ENCODE data around the gene OPA3. TPM values are rescaled to one million over a fixed set of nuclear protein-coding genes. Genes with fewer than 3 reads are reported as not detected.
"Not testable (repeated sequence)": the region's sequence is repeated elsewhere in the genome, so short reads cannot be mapped to it uniquely, and the experiment has no call there.

OPA3 gene
- total RNA-seq, 1 donor from 2014 or later: 11.5 TPM

GRCh38 chr19:45522010-45522941, 62.3 kb downstream of the OPA3 start:
- DNase-seq (ENCODE audit: low spot score): no peak

- no peak for DNase-seq (ENCODE audit: low spot score)
Measured at GRCh38 chr19:45518469-45518826, 66.2 kb downstream of the OPA3 start.

- no peak for DNase-seq (ENCODE audit: low spot score)
Measured at GRCh38 chr19:45517641-45518468, 66.7 kb downstream of the OPA3 start.

GRCh38 chr19:45517238-45517637, 67.4 kb downstream of the OPA3 start:
- DNase-seq (ENCODE audit: low spot score): no peak

DNA sequence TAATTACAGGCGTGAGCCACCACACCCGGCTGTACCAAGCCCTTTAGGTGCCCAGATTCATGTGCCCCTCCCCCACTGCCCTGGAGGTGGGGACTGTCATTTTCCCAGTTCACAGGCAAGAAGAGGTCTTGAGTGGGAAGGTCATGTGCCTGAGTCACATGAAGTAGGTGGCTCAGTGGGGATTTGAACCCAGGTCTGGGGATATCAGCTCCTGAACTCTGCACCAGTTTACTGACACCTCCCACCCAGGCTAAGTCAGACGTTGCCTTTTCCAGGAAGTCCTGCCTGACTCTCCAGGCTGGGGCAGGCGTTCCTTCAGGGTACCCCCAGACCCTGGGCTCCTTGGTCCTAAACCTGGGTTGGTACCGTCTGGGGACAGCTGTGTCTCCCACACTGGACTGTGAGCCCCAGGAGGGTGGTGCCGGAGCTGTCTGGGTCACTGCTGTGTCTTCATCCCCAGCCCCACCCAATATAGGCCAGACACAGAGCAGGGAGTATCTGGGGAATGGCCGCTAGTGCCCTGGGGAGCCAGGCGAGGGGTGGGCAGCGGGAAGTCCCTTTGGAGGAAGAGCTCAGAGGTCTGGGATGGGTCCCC, 68.7 kb downstream of the OPA3 start:
- DNase-seq (ENCODE audit: low spot score): no peak

GRCh38 chr19:45515081-45515624, 69.4 kb downstream of the OPA3 start:
- no peak for DNase-seq (ENCODE audit: low spot score)

DNA sequence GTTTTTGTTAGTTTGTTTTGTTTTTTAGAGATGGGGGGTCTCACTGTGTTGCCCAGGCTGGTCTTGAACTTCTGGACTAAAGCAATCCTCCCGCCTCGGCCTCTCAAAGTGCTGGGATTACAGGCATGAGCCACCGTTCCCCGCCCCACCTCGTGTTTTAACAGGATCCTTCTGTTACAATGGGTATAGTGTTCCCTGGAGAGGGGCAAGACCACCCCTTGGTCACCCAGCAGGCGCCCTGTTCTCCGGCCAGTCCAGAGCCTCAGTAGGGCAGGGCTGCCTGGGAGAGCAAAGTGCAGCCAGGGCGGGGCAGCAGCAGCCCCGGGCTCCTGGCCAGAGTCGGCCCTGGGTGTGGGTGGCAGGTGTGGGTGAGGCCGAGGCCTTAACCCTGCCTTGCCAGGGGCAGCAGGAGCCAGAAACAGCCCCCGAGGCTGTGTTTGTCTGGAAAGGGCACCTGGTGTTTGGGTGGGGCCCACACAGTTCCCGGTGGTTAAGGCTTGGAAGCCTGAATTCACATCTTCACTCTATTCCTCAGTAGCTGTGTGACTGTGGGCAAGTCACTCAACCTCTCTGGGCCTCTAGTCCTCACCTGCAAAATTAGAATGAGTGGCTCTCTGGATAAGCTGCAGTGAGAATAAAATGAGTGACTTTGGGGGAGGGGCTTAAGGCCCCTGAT, 70.1 kb downstream of the OPA3 start:
- peak; percentile 65 for DNase-seq (ENCODE audit: low spot score)

DNA sequence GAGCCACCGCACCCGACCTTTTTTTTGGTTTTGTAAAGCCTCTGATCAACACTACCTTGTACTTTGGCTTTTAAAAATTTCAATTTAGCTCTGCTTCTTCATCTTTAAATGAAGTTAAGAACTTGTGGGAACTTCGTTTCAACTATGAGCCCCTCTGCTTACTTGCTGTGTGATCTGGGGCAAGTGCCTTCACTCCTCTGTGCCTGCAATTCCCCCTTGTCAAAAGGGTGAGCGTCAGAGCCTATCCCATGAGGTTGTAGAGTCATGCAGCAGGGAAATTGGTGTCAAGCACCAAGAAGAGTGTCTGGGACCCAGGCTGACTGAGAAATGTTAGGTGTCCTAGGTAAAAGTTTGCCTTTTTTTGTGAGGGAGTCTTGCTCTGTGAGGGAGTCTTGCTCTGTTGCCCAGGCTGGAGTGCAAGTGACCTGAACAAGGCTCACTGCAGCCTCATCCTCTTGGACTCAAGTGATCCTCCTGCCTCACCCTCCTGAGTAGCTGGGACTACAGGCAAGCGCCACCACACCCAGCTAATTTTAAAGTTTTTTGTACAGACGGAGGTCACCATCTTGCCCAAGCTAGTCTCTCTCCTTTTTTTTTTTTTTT, 71.6 kb downstream of the OPA3 start:
- DNase-seq (ENCODE audit: low spot score): no peak

- DNase-seq (ENCODE audit: low spot score): no peak
Measured at GRCh38 chr19:45511074-45511473, 73.5 kb downstream of the OPA3 start.

DNA sequence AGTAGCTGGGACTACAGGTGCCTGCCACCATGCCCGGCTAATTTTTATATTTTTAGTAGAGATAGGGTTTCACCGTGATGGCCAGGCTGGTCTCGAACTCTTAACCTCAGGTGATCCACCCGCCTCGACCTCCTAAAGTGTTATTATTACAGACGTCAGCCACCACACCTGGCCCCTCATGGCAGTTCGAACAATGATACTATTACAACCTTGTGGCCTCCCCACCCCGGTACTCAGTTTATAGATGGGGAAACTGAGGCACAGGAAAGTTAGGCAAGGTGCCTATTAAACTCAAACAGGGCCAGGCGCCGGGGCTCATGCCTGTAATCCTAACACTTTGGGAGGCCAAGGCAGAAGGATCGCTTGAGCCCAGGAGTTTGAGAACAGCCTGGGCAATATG, 74.2 kb downstream of the OPA3 start:
- not testable (repeated sequence) for DNase-seq (ENCODE audit: low spot score)

GRCh38 chr19:45509692-45510015, 74.9 kb downstream of the OPA3 start:
- DNase-seq (ENCODE audit: low spot score): no peak

GRCh38 chr19:45508861-45509691, 75.5 kb downstream of the OPA3 start:
- DNase-seq (ENCODE audit: low spot score): peak; percentile 71

- no peak for DNase-seq (ENCODE audit: low spot score)
Measured at GRCh38 chr19:45508417-45508860, 76.2 kb downstream of the OPA3 start.

DNA sequence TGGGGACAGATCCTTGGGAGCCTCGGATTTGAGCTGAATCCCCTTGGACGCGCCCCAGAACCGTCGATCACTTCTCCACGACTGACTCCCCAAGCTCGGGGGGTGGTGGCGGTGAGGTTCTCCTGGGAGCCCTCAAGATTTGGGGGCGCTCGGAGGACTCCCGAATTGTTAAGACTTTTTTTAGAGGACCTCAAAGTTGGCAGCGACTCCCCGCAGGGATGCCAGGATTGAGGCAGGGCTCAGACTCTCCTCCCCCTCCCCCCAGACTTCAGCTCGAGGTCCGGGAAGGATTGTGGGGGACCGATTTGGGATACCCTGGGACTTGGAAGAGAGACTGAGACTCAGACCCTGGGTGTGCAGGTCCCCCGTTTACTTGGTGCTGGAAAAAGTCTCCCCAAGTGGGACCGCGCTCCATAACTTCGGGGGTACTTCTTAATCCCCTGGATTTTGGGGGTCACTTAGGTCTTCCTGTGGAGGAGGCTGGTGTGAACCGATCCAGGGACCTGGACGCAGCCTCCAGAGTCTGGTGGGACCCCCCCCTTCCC, 76.7 kb downstream of the OPA3 start:
- no peak for DNase-seq (ENCODE audit: low spot score)

DNA sequence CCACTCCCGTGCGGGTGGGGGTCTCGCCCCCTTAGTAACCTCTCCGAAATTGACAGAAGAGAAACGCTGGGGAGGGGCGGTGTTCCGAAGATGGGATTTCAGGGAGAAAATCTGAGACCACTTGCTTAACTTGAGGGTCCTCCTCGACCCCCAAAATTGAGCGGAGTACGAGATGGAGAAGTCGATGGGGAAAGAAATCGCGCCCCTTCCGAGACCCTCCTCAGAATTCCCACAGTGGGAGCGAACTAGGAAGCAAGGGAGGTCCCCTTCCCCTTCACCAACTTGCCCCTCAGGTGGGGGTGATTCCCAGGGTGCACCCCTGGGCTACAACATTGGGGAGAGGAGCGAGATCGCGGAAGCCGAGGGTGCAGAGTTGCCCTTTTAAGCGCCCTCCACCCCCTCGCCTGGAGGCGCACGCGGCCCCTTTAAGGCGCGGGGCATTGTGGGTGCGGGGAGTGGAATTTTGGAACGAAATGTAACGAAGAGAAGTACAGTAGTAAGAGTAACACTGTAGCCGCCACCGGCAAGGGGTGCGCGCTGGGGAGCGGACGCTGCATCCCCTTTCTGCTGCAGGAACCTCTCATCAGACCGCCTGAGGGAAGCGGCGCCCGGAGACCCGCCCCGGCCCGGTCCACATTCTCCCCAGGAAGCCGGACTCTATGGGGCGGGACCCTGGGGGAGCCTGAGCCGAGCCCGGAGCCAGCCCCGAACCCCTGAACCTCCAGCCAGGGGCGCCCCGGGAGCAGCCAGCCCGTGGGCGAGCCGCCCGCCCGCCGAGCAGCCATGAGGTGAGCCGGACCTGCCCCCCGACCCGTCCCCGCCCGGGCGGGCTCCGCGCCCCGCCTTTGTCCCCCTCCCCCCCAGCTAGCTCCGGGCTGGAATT, 77.4 kb downstream of the OPA3 start, which contains the start of gene VASP:
Gene VASP, plus strand, starts transcription at position 491 of the 883 bp plus-strand sequence. Its CDS starts 293 bp downstream, at position 784.
- peak; percentile 91 for DNase-seq (ENCODE audit: low spot score)

DNA sequence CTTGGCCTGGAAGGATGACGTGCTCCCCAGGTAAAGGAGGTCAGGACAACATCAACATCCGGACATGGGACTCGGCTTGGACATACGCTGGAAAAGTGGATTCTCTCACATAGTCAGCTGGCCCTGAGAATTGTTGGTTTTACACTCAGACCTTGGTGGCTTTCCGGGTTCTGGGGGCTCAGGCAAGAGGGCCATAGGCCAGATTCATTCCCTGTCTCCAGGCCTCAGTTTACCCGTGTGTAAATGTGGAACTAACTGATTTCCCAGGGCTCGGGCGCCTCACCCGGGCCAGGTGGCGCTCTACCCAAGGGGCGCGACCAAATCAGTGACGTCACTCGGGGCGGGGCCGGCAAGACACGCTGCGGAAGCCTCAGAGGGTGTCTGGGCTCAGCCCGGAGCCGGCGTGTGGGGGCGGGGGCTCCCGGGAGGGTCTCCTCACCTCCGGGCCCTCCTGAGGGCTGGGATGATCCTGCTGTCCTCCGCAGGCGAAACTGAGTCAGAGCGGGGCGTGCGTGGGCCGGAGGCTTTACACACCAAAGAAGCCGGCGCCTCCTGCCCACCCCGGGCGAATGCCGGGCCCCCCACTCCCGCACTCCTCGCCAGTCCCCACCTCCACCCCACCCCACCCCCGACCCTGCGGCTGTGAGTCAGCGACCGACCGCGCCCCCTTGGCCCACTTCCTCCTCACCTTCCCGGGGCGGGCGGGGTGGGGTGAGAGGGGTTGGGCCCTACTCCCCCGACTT, 78.2 kb downstream of the OPA3 start:
- DNase-seq (ENCODE audit: low spot score): peak; percentile 95

- DNase-seq (ENCODE audit: low spot score): no peak
Measured at GRCh38 chr19:45505996-45506245, 78.7 kb downstream of the OPA3 start.
